Right lobe of liver (tissue), 6 donors: ENCODE data around the gene CYP46A1. TPM values are rescaled to one million over a fixed set of nuclear protein-coding genes. Genes with fewer than 3 reads are reported as not detected.
A peak's percentile ranks its signal among the peaks of the same experiment; 100 is the strongest.

Experiments
- ATAC-seq, 4 donors: fragments of 200-7000 bp; cut with Tn5 transposase; one replicate each; pipeline ENCODE4 v1.9.1; 2020; ENCODE audit warnings: mild to moderate bottlenecking in 4 of 4, moderate library complexity in 4 of 4
- DNase-seq, 3 donors: peaks; one replicate each; pipeline ENCODE4 v3.0.0-alpha.2; 2020
- H3K27ac ChIP-seq, 3 donors: fragments of 200-600 bp; one replicate each; pipeline ENCODE4 v1.8.0; 2022
- H3K27me3 ChIP-seq, 2 donors: fragments of 200-600 bp; one replicate each; pipeline ENCODE4 v1.8.0; 2022
- H3K36me3 ChIP-seq, 4 donors: fragments of 200-600 bp; sonication (generic) in 1 of 4; one replicate each; pipeline versions ENCODE4 v1.5.1 to v1.8.0; 2017 to 2022; ENCODE audit warnings: control low read depth in 1 of 4
- H3K4me1 ChIP-seq, 4 donors: fragments of 200-600 bp; sonication (generic) in 1 of 4; one replicate each; pipeline versions ENCODE4 v1.5.1 to v1.8.0; 2017 to 2022; ENCODE audit warnings: control low read depth in 1 of 4
- H3K4me3 ChIP-seq, 3 donors: fragments of 200-600 bp; one replicate each; pipeline ENCODE4 v1.8.0; 2022
- H3K9me3 ChIP-seq, 4 donors: fragments of 200-600 bp; sonication (generic) in 1 of 4; one replicate each; pipeline versions ENCODE4 v1.5.1 to v1.8.0; 2017 to 2022; ENCODE audit warnings: control low read depth in 1 of 4
- CTCF ChIP-seq, 4 donors: fragments of 200-600 bp in 3 of 4; fragments of 450-650 bp in 1 of 4; IDR thresholded peaks; one replicate each; pipeline versions ENCODE4 v1.5.1 to v1.8.0; 2016 to 2022; ENCODE audit warnings: antibody characterized with exemption in 4 of 4, mild to moderate bottlenecking in 2 of 4
- POLR2A ChIP-seq: fragments of 450-650 bp; IDR thresholded peaks from one replicate; pipeline ENCODE4 v1.6.1; 2017; ENCODE audit warnings: antibody characterized with exemption, mild to moderate bottlenecking
- WGBS: methylation state at CpG from one replicate; pipeline ENCODE4 v1.1.6; 2018; ENCODE audit warnings: low coverage, low lambda C conversion rate; ENCODE audit not compliant: insufficient coverage; ENCODE audit errors: missing lambda C conversion rate; 5-methylcytosine and 5-hydroxymethylcytosine counted together
- intact Hi-C, 2 donors: fragments of 100-400 bp; cut with DNase I; formaldehyde crosslinking; loops; one replicate each; pipeline versions ENCODE4 v1.11.2 to v1.14.1; 2022
- total RNA-seq, 6 experiments: library from RNA; depleted of rRNA in 2 of 6; stranded (reverse); fragments of >200 nt in 2 of 6; fragmentation: NEBNext Ultra II Directional in 3 of 6; extraction: Animal tissue kit (Norgen Biotek cat#: 25700) in 3 of 6; gene quantifications; one replicate each; pipeline versions ENCODE4 v1.1.0 to v1.2.4, GENCODE V29; 2016 to 2023
- donor health status: DM: no; HTN: yes; CAD: no.
- donor health status: DM: no; HTN: no; CAD: no.
- donor health status: DM: no; HTN: no; CAD: no.
- donor health status: DM: no; HTN: yes; CAD: no.
- donor health status: DM: no; HTN: yes; CAD: no.

CYP46A1 gene
- total RNA-seq, 6 experiments from 2014 or later = 0.06 to 1.6 (median 0.42) TPM; not detected in 1

GRCh38 chr14:99729991-99730875 lies 46.1 kb downstream of the CYP46A1 start:
- peak; percentile 88 to 96 (median 90) for TF ChIP-seq CTCF (IDR thresholded peaks at IDR 0.05)
- no peak for TF ChIP-seq POLR2A
- DNase-seq = peak; percentile 71 to 72 (median 71)
- WGBS = no CpG with 5 or more reads among the region's 75 CpGs
- peak; percentile 74 to 83 (median 82) for ATAC-seq
- peaks cover 0 to 6% (median 0%) of the 10 kb centered on the region in 4 donors for H3K4me1 ChIP-seq
- H3K27me3 ChIP-seq = no peaks in the 10 kb centered on the region
- no peak overlapping the region for H3K27ac ChIP-seq
- H3K9me3 ChIP-seq = no peaks in the 10 kb centered on the region
- H3K36me3 ChIP-seq = no peaks in the 10 kb centered on the region
- H3K4me3 ChIP-seq = peak overlapping the region; percentile 34 to 60 (median 47)
- intact Hi-C loops = loop anchor here (5.0 kb wide), 1 partner anchor 152 kb away; no protein-coding TSS in a partner anchor

- no peaks in the 10 kb centered on the region for H3K36me3 ChIP-seq
- no peaks in the 10 kb centered on the region for H3K27me3 ChIP-seq
- H3K27ac ChIP-seq = no peak overlapping the region
- H3K4me3 ChIP-seq = no peak overlapping the region
- H3K4me1 ChIP-seq = peaks cover 0 to 6% (median 0%) of the 10 kb centered on the region in 4 donors
- DNase-seq (peak; percentile 26 to 49 (median 40)), ATAC-seq (no peak)
- TF ChIP-seq CTCF (IDR thresholded peaks at IDR 0.05) (no peak), POLR2A (no peak)
- no peaks in the 10 kb centered on the region for H3K9me3 ChIP-seq
- WGBS = 31% methylated on average over 3 of the region's 13 CpGs
- intact Hi-C loops = loop anchor here in 1 of 2 donors (5.0 kb wide), 1 partner anchor 151 kb away; no protein-coding TSS in a partner anchor
Observed at GRCh38 chr14:99730876-99731546, 46.9 kb downstream of the CYP46A1 start.

GRCh38 chr14:99731547-99732435 lies 47.7 kb downstream of the CYP46A1 start:
- TF ChIP-seq POLR2A = no peak
- TF ChIP-seq CTCF (IDR thresholded peaks at IDR 0.05) = no peak
- intact Hi-C loops = loop anchor here in 1 of 2 donors (5.0 kb wide), 1 partner anchor 151 kb away; no protein-coding TSS in a partner anchor

More at GRCh38 chr14:99731547-99732435, 47.7 kb downstream of the CYP46A1 start:
- Histone ChIP-seq H3K9me3 (no peaks in the 10 kb centered on the region), H3K27me3 (no peaks in the 10 kb centered on the region), H3K36me3 (no peaks in the 10 kb centered on the region), H3K4me1 (peaks cover 0 to 6% (median 0%) of the 10 kb centered on the region in 4 donors), H3K4me3 (no peak overlapping the region), H3K27ac (no peak overlapping the region)
- DNase-seq = peak; percentile 27 to 59 (median 53)
- ATAC-seq = peak in 2 of 4 donors; percentile 23 to 33
- no CpG with 5 or more reads among the region's 32 CpGs for WGBS
